ENCODE data around the gene LRRK2. TPM values are rescaled to one million over a fixed set of nuclear protein-coding genes. Genes with fewer than 3 reads are reported as not detected.
"Not testable (repeated sequence)": the region's sequence is repeated elsewhere in the genome, so short reads cannot be mapped to it uniquely, and the experiment has no call there.

LRRK2 gene
- total and polyA plus RNA-seq, 2 experiments from 2014 or later, result 6.4 to 9.3 TPM

- H3K36me3 ChIP-seq, result no peaks in the 10 kb centered on the region
- no peak overlapping the region for H3K4me3 ChIP-seq
- no peak overlapping the region for H3K27ac ChIP-seq
- TF ChIP-seq, protein P1, sequence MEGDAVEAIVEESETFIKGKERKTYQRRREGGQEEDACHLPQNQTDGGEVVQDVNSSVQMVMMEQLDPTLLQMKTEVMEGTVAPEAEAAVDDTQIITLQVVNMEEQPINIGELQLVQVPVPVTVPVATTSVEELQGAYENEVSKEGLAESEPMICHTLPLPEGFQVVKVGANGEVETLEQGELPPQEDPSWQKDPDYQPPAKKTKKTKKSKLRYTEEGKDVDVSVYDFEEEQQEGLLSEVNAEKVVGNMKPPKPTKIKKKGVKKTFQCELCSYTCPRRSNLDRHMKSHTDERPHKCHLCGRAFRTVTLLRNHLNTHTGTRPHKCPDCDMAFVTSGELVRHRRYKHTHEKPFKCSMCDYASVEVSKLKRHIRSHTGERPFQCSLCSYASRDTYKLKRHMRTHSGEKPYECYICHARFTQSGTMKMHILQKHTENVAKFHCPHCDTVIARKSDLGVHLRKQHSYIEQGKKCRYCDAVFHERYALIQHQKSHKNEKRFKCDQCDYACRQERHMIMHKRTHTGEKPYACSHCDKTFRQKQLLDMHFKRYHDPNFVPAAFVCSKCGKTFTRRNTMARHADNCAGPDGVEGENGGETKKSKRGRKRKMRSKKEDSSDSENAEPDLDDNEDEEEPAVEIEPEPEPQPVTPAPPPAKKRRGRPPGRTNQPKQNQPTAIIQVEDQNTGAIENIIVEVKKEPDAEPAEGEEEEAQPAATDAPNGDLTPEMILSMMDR (IDR thresholded peaks at IDR 0.05; ENCODE audit: low read depth, low read length), result no peak
- no peak for DNase-seq (ENCODE audit: low read depth in 1 of 2, low spot score in 1 of 2)
- no peaks in the 10 kb centered on the region for H3K27me3 ChIP-seq
- H3K4me1 ChIP-seq (ENCODE audit: low read depth), result peaks cover 9% of the 10 kb centered on the region
- no peaks in the 10 kb centered on the region for H3K9me3 ChIP-seq (ENCODE audit: low read depth)
Measured at GRCh38 chr12:40378691-40379090, 153.9 kb downstream of the LRRK2 start.

- Histone ChIP-seq H3K27me3 (no peaks in the 10 kb centered on the region), H3K4me3 (no peak overlapping the region), H3K4me1 (ENCODE audit: low read depth) (peaks cover 9% of the 10 kb centered on the region), H3K9me3 (ENCODE audit: low read depth) (no peaks in the 10 kb centered on the region), H3K27ac (peak overlapping the region; percentile 30), H3K36me3 (no peaks in the 10 kb centered on the region)
- peak in 1 of 2 donors; percentile 14 for DNase-seq (ENCODE audit: low read depth in 1 of 2, low spot score in 1 of 2)
- TF ChIP-seq, protein P1 (IDR thresholded peaks at IDR 0.05; ENCODE audit: low read depth, low read length), result no peak
Measured at GRCh38 chr12:40382217-40382616, 157.4 kb downstream of the LRRK2 start.

GRCh38 chr12:40387279-40387678 lies 162.5 kb downstream of the LRRK2 start:
- not testable (repeated sequence) for H3K27me3 ChIP-seq; H3K9me3 ChIP-seq (ENCODE audit: low read depth); H3K4me3 ChIP-seq; H3K36me3 ChIP-seq; H3K4me1 ChIP-seq (ENCODE audit: low read depth); DNase-seq (ENCODE audit: low read depth in 1 of 2, low spot score in 1 of 2); H3K27ac ChIP-seq

DNA sequence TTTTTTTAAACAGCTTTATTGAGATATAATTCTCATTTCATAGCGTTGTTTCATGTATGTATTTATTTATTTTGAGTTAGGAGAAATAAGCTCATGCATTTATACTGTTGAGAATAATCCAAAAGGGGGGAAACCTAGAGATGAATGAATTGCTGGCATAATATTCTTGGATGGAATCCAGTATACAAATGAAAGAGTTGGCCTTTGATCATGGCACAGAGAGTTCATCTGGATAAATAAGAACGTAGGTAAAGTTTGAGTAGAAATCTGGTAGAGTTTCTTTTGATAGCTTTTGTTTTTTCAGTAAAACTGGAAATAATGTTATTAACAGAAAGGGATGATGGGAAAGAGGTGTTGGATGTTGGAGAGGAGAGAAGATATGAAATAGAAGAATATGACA lies 166.2 kb downstream of the LRRK2 start:
- no peaks in the 10 kb centered on the region for H3K9me3 ChIP-seq (ENCODE audit: low read depth)
- no peak overlapping the region for H3K4me3 ChIP-seq
- H3K27ac ChIP-seq, result no peak overlapping the region
- no peaks in the 10 kb centered on the region for H3K4me1 ChIP-seq (ENCODE audit: low read depth)
- DNase-seq (ENCODE audit: low read depth in 1 of 2, low spot score in 1 of 2), result no peak
- H3K27me3 ChIP-seq, result no peaks in the 10 kb centered on the region
- H3K36me3 ChIP-seq, result no peaks in the 10 kb centered on the region
- TF ChIP-seq, protein P1 (IDR thresholded peaks at IDR 0.05; ENCODE audit: low read depth, low read length), result no peak

DNA sequence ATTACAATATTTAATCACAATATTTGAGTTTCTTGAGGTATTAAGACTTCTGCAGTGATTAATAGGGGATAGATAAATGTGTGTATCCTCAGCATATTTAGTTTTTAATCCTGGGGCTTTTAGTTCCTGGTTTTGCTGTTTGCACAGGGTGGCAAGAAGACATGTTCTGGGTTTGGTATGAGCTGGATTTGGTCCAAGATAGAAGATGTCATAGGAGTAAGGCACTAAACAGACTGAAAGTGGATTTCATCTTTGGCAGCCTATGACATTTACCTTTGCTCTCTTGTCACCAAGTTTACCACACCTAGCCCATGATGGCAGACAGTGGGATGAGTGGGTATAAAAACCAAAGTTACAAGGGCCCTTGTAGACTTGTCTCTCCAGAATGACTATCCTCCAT lies 168.2 kb downstream of the LRRK2 start:
- H3K27ac ChIP-seq, result no peak overlapping the region
- no peaks in the 10 kb centered on the region for H3K9me3 ChIP-seq (ENCODE audit: low read depth)
- no peak for DNase-seq (ENCODE audit: low read depth in 1 of 2, low spot score in 1 of 2)
- TF ChIP-seq, protein P1 (IDR thresholded peaks at IDR 0.05; ENCODE audit: low read depth, low read length), result no peak
- H3K36me3 ChIP-seq, result no peaks in the 10 kb centered on the region
- H3K4me1 ChIP-seq (ENCODE audit: low read depth), result no peaks in the 10 kb centered on the region
- H3K4me3 ChIP-seq, result no peak overlapping the region
- H3K27me3 ChIP-seq, result no peaks in the 10 kb centered on the region

GRCh38 chr12:40399656-40400055 lies 174.9 kb downstream of the LRRK2 start:
- TF ChIP-seq, protein P1 (IDR thresholded peaks at IDR 0.05; ENCODE audit: low read depth, low read length), result no peak
- Histone ChIP-seq H3K27ac (no peak overlapping the region), H3K4me1 (ENCODE audit: low read depth) (no peaks in the 10 kb centered on the region), H3K36me3 (no peaks in the 10 kb centered on the region), H3K9me3 (ENCODE audit: low read depth) (no peaks in the 10 kb centered on the region), H3K4me3 (no peak overlapping the region), H3K27me3 (no peaks in the 10 kb centered on the region)
- no peak for DNase-seq (ENCODE audit: low read depth in 1 of 2, low spot score in 1 of 2)

Measured in cardiac muscle cell (in vitro differentiated cells and primary cell).